ENCODE measurements around the gene KCTD10.

DNA sequence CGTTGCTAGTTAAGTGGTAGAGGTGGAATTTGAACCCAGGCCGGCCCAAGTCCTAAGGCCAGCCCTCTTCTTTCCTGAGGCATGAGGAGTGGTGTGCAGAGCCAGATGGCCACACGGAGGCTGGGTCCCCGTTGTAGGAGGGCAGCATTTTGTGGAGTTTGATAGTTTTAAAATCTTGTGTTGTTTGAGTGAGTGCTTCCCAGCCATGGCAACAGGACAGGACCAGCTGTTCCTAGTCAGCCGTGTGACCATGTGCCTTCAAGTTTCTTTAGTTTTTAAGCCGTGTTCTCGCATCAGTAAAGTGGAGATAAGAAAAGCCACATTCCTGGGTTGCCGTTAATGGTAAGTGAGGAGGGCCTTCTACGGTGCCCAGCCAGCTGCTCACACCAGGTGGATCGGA, 44.7 kb upstream of the KCTD10 start:
- TF ChIP-seq EP300 (IDR thresholded peaks at IDR 0.05) = no peak
- TF ChIP-seq, protein P1, sequence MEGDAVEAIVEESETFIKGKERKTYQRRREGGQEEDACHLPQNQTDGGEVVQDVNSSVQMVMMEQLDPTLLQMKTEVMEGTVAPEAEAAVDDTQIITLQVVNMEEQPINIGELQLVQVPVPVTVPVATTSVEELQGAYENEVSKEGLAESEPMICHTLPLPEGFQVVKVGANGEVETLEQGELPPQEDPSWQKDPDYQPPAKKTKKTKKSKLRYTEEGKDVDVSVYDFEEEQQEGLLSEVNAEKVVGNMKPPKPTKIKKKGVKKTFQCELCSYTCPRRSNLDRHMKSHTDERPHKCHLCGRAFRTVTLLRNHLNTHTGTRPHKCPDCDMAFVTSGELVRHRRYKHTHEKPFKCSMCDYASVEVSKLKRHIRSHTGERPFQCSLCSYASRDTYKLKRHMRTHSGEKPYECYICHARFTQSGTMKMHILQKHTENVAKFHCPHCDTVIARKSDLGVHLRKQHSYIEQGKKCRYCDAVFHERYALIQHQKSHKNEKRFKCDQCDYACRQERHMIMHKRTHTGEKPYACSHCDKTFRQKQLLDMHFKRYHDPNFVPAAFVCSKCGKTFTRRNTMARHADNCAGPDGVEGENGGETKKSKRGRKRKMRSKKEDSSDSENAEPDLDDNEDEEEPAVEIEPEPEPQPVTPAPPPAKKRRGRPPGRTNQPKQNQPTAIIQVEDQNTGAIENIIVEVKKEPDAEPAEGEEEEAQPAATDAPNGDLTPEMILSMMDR (IDR thresholded peaks at IDR 0.05) = no peak
